ENCODE measurements around the gene DNAJC6.

DNAJC6 gene

DNA sequence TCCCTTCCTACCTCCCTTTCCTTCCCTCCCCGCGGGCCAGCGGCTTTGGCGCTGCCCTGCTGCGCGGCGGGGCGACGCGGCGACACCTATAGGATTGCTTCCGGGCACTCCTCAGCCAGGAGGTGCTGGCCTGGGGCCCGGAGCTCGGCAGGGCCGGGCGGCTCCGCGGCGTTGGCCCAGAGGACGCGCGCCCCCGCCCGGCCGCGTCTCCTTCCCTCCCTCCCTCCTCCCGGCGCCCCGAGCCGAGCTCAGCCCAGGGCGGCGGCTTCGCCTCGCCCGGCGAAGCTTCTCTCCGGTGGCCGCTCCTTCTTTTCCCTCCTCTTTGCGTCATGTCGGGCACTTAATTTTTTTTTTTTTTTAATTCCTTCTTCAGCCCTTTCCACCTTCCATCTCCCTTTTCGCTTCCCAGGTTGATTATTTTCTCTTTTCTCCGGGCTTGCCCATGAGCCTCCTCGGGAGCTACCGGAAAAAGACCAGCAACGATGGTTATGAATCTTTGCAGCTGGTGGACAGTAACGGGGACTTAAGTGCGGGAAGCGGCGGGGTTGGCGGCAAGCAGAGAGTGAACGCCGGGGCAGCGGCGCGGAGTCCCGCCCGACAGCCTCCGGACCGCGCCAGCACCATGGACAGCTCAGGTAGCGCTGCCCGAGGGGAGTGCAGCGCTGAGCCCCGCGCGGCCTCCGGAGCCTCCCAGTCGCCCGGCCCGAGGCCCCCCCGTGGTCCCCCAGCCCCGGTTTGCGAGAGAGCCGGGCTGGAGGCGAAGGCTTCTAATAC lies at the start of gene DNAJC6:
Gene DNAJC6 (plus strand): TSS at position 240 of the 774 bp plus-strand sequence. CDS start 203 bp downstream, at position 443.
- Histone ChIP-seq H3K9me3 (ENCODE audit: insufficient read depth, low read depth, low read length) (no peaks in the 10 kb centered on the region), H2AFZ (ENCODE audit: low read length) (no peak within 1 kb of the TSS), H3K79me2 (ENCODE audit: insufficient read depth, low read length) (no peaks in the 10 kb centered on the region), H4K20me1 (ENCODE audit: insufficient read depth, low read length, poor library complexity, severe bottlenecking) (no peaks in the 10 kb centered on the region), H3K4me1 (ENCODE audit: insufficient read depth, low read length, poor library complexity, severe bottlenecking) (no peaks in the 10 kb centered on the region), H3K9me2 (replicated peaks; ENCODE audit: low read depth, low read length) (no peaks in the 10 kb centered on the region), H3F3A (ENCODE audit: low read depth) (no peaks in the 10 kb centered on the region), H3K9ac (ENCODE audit: low read depth, low read length, poor library complexity, severe bottlenecking) (no peak within 1 kb of the TSS), H3K36me3 (ENCODE audit: insufficient read depth, low read length) (no peaks in the 10 kb centered on the region), H3K27me3 (ENCODE audit: insufficient read depth, low read length, poor library complexity, severe bottlenecking) (no peaks in the 10 kb centered on the region), H3K4me2 (ENCODE audit: low read depth, low read length, poor library complexity, severe bottlenecking) (no peak within 1 kb of the TSS), H3K4me3 (ENCODE audit: low read length, poor library complexity, severe bottlenecking) (no peak within 1 kb of the TSS)
- TF ChIP-seq, protein P1, sequence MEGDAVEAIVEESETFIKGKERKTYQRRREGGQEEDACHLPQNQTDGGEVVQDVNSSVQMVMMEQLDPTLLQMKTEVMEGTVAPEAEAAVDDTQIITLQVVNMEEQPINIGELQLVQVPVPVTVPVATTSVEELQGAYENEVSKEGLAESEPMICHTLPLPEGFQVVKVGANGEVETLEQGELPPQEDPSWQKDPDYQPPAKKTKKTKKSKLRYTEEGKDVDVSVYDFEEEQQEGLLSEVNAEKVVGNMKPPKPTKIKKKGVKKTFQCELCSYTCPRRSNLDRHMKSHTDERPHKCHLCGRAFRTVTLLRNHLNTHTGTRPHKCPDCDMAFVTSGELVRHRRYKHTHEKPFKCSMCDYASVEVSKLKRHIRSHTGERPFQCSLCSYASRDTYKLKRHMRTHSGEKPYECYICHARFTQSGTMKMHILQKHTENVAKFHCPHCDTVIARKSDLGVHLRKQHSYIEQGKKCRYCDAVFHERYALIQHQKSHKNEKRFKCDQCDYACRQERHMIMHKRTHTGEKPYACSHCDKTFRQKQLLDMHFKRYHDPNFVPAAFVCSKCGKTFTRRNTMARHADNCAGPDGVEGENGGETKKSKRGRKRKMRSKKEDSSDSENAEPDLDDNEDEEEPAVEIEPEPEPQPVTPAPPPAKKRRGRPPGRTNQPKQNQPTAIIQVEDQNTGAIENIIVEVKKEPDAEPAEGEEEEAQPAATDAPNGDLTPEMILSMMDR (conservative IDR thresholded peaks at IDR 0.05; ENCODE audit: low read length): no peak

DNA sequence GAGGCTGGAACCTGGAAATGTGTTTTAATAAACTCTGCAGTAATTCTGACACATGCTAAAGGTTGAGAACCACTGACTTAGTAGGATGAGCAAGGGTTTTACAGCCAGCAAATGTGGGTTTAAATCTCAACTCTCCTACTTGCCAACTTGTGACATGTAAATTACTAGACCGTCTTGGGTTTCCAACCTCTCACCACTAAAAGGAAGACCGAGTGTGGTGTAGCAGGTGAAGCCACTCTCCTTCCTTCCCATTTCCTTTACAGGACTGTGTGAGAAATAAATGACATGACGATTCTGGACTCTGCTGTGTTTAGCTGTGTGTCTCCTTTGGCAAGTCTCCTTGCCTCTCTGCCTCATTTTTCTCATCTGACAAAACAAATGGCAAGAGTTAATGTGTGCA lies 49.5 kb upstream of the DNAJC6 start:
- no peak overlapping the region for H3K9ac ChIP-seq (ENCODE audit: low read depth, low read length, poor library complexity, severe bottlenecking)

DNA sequence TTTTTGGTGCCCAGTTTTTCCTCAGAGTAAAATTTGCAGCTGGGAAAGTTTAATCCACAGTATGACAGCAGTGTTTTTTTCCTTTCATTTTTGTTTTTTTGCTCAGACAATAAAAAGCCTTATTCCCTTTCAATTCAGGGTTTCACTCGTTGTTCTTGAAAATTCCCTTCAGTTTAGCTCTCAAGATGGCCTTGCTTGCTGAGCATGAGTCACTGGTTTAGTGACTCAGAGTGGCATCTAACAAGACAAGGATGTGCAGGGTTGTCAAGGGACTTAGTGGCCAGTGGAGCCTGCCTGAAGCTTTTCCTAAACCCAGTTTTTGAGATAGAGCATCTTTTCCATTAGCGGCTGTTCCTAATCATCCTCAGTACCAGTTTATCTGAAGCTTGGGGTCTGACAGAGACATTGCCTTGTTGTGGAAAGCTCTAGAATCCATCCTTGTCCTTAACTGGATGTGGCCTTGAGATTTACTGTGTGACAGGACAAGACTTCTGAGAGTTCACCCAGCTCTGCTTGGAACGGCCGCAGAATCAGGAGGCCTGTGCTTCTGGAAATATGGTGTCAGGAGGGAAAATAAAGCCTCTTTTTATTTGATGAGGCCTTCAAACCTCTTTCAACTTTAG lies 48.4 kb upstream of the DNAJC6 start:
- Histone ChIP-seq H3K4me1 (ENCODE audit: insufficient read depth, low read length, poor library complexity, severe bottlenecking) (peaks cover 23% of the 10 kb centered on the region), H3F3A (ENCODE audit: low read depth) (no peaks in the 10 kb centered on the region), H3K9me3 (ENCODE audit: insufficient read depth, low read depth, low read length) (no peaks in the 10 kb centered on the region), H3K27me3 (ENCODE audit: insufficient read depth, low read length, poor library complexity, severe bottlenecking) (no peaks in the 10 kb centered on the region), H3K4me3 (ENCODE audit: low read length, poor library complexity, severe bottlenecking) (no peak overlapping the region), H4K20me1 (ENCODE audit: insufficient read depth, low read length, poor library complexity, severe bottlenecking) (no peaks in the 10 kb centered on the region), H3K4me2 (ENCODE audit: low read depth, low read length, poor library complexity, severe bottlenecking) (peak overlapping the region; percentile 38), H3K79me2 (ENCODE audit: insufficient read depth, low read length) (no peaks in the 10 kb centered on the region), H3K36me3 (ENCODE audit: insufficient read depth, low read length) (no peaks in the 10 kb centered on the region), H2AFZ (ENCODE audit: low read length) (no peak overlapping the region), H3K9ac (ENCODE audit: low read depth, low read length, poor library complexity, severe bottlenecking) (no peak overlapping the region), H3K9me2 (replicated peaks; ENCODE audit: low read depth, low read length) (no peaks in the 10 kb centered on the region)
- TF ChIP-seq EZH2phosphoT487 (IDR thresholded peaks at IDR 0.05; ENCODE audit: borderline replicate concordance): no peak
- TF ChIP-seq, protein P1 (conservative IDR thresholded peaks at IDR 0.05; ENCODE audit: low read length): no peak

More for the DNA sequence above, 49.5 kb upstream of the DNAJC6 start:
- H3K9me3 ChIP-seq (ENCODE audit: insufficient read depth, low read depth, low read length): no peaks in the 10 kb centered on the region
- H4K20me1 ChIP-seq (ENCODE audit: insufficient read depth, low read length, poor library complexity, severe bottlenecking): no peaks in the 10 kb centered on the region
- no peaks in the 10 kb centered on the region for H3K9me2 ChIP-seq (replicated peaks; ENCODE audit: low read depth, low read length)
- no peak overlapping the region for H3K4me3 ChIP-seq (ENCODE audit: low read length, poor library complexity, severe bottlenecking)
- peaks cover 34% of the 10 kb centered on the region for H3K4me1 ChIP-seq (ENCODE audit: insufficient read depth, low read length, poor library complexity, severe bottlenecking)
- TF ChIP-seq EZH2phosphoT487 (IDR thresholded peaks at IDR 0.05; ENCODE audit: borderline replicate concordance): no peak
- TF ChIP-seq, protein P1 (conservative IDR thresholded peaks at IDR 0.05; ENCODE audit: low read length): no peak
- no peaks in the 10 kb centered on the region for H3K36me3 ChIP-seq (ENCODE audit: insufficient read depth, low read length)
- H3K27me3 ChIP-seq (ENCODE audit: insufficient read depth, low read length, poor library complexity, severe bottlenecking): no peaks in the 10 kb centered on the region
- H3K79me2 ChIP-seq (ENCODE audit: insufficient read depth, low read length): peaks cover 11% of the 10 kb centered on the region
- H3K4me2 ChIP-seq (ENCODE audit: low read depth, low read length, poor library complexity, severe bottlenecking): peak overlapping the region; percentile 38
- no peaks in the 10 kb centered on the region for H3F3A ChIP-seq (ENCODE audit: low read depth)
- H2AFZ ChIP-seq (ENCODE audit: low read length): no peak overlapping the region
